Measurements from ENCODE around the gene MEFV.
A peak's percentile ranks its signal among the peaks of the same experiment; 100 is the strongest.

The MEFV gene

DNA sequence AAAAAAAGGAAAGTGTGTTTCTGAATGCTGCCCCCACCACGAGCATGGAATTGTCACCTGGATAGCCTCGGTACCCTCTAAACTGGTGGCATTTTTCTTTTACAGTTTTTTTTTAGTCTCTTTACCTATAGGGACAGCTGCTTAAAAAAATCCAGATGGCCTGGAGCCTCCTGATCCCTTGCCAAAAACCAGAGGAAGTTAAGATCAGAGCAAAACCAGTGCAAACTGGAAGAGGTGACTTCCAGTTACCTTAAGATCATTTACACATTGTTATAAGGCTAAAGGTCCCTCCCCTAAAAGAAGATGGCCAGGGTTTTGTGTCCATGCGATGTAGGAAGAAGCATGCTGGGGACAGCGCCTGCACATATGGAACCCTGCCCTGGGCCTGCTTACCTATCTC, 3.5 kb downstream of the MEFV start:
- no peak overlapping the region for H3K4me3 ChIP-seq (ENCODE audit: low read depth, low read length)
- TF ChIP-seq, protein P1, sequence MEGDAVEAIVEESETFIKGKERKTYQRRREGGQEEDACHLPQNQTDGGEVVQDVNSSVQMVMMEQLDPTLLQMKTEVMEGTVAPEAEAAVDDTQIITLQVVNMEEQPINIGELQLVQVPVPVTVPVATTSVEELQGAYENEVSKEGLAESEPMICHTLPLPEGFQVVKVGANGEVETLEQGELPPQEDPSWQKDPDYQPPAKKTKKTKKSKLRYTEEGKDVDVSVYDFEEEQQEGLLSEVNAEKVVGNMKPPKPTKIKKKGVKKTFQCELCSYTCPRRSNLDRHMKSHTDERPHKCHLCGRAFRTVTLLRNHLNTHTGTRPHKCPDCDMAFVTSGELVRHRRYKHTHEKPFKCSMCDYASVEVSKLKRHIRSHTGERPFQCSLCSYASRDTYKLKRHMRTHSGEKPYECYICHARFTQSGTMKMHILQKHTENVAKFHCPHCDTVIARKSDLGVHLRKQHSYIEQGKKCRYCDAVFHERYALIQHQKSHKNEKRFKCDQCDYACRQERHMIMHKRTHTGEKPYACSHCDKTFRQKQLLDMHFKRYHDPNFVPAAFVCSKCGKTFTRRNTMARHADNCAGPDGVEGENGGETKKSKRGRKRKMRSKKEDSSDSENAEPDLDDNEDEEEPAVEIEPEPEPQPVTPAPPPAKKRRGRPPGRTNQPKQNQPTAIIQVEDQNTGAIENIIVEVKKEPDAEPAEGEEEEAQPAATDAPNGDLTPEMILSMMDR (IDR thresholded peaks at IDR 0.05; ENCODE audit: control insufficient read depth, extremely low read depth, insufficient read depth): no peak
- peak; percentile 4 for DNase-seq (ENCODE audit: low read depth)

DNA sequence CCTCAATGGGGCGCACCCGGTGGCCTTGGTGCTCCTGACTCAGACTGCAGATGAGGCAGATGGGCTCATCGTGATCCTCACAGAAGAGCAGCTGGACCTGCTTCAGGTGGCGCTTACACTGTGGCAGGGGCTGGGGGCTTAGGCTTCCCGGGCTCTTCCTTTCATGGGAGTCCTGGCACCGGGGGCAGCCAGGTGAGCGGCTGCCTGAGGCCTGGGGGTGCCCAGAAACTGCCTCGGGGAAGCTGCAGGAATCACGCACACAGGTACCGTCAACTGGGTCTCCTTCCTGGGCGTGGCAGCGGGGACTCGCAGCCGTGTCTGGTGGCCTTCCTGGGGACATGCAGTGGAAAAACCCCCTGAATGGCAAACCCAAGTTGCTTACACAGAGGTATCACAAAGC, 7.0 kb downstream of the MEFV start:
- H3K4me3 ChIP-seq (ENCODE audit: low read depth, low read length): no peak overlapping the region
- no peak for DNase-seq (ENCODE audit: low read depth)
- TF ChIP-seq, protein P1 (IDR thresholded peaks at IDR 0.05; ENCODE audit: control insufficient read depth, extremely low read depth, insufficient read depth): no peak

DNA sequence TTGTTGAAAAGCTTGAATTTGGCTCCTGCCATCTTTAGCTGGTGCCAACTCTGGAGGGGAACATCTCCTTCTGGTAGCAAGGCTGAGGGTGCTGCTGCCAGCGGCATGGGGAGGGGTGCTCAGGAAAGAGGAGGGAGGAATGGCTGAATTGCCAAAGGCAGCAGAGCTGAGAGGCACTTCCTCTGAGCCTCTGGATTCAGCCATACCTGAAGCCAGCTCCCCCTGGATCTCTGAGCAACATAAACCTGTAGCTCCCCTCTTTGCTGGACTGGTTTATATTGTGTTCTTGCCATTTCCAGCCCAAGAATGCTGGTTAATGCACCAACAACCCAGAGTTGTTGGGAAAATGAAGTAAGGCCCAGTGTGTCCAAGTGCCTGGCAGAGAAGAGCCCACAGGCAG, 7.4 kb downstream of the MEFV start:
- no peak for DNase-seq (ENCODE audit: low read depth)
- H3K4me3 ChIP-seq (ENCODE audit: low read depth, low read length): no peak overlapping the region
- TF ChIP-seq, protein P1 (IDR thresholded peaks at IDR 0.05; ENCODE audit: control insufficient read depth, extremely low read depth, insufficient read depth): no peak

DNA sequence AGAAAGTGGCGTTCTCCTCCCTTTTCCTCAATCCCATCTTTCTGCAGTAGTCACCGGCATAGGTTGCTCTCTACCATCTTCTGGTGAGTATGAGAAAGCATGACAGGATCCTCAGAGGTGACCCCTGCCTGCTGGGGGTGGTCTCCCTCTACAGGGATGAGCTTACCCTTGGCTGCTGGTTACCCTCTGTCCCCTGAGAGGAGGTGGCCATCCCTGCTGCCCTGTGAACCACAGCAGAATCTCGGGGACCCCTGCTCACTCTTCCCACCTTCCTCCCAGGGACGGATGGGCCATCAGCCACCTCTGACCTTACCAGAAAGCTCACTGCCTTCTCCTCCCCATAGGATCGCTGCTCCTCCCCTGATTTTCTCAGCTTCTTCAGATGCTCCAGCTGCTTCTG, 7.8 kb downstream of the MEFV start:
- no peak for DNase-seq (ENCODE audit: low read depth)
- TF ChIP-seq, protein P1 (IDR thresholded peaks at IDR 0.05; ENCODE audit: control insufficient read depth, extremely low read depth, insufficient read depth): no peak
- no peak overlapping the region for H3K4me3 ChIP-seq (ENCODE audit: low read depth, low read length)

DNA sequence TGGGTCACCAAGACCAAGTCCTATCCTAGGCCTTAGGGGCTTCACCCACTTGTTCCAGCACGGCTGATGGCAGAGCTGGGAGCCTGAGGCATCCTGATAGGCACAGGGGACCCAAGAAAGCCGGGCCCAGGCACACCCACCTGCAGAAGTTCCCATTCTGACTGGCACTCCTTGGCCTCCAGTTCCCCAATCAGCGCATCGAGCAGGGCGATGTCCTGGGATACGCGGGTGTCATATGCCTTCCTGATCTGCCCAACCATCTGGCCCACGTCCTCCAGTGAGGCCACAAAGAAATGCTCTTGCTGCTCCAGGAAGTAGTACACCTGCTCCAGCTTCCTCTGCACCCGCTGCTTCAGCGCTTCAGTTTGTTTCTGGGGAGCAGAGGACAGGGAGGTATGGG, 9.6 kb downstream of the MEFV start:
- no peak for DNase-seq (ENCODE audit: low read depth)
- TF ChIP-seq, protein P1 (IDR thresholded peaks at IDR 0.05; ENCODE audit: control insufficient read depth, extremely low read depth, insufficient read depth): no peak
- no peak overlapping the region for H3K4me3 ChIP-seq (ENCODE audit: low read depth, low read length)

DNA sequence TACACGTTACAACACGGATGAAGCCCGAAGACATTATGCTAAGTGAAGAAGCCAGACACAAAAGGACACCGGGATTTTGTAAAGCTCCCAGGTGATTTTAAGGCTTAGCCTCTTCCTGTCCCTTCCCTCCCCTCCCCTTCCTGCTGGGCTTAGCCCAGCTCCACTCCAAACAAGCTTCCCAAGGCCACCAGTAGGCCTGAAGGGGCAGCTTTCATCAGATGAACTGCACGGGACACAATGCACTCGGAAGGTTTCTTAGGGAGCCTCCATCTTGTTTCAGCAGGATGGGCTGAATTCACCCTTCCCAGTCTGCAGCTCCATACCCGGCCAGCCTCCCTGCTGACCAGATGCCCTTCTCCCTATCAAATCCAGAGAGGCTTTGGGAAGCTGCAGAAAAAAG, 10.4 kb downstream of the MEFV start:
- TF ChIP-seq, protein P1 (IDR thresholded peaks at IDR 0.05; ENCODE audit: control insufficient read depth, extremely low read depth, insufficient read depth): no peak
- no peak for DNase-seq (ENCODE audit: low read depth)
- H3K4me3 ChIP-seq (ENCODE audit: low read depth, low read length): no peak overlapping the region

DNA sequence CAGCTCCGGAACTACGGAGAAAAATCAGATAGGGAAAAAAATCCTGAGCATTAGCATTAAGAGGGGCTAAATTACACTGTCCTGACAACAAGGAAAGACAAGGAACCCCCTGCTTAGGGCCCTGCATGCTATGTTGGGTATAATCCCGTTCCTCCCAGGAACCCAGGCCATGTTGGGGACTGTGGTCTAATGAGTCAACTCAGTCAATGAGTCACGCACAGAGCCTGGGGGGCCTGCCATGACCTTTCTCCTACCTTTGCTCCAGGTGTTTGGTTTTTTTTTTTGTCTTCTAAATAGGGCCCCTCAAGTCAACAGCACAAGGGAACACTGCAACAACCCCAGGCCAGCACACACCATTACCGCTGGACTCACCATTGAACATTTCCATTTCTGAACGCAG, 12.6 kb downstream of the MEFV start:
- DNase-seq (ENCODE audit: low read depth): no peak
- TF ChIP-seq, protein P1 (IDR thresholded peaks at IDR 0.05; ENCODE audit: control insufficient read depth, extremely low read depth, insufficient read depth): no peak
- no peak overlapping the region for H3K4me3 ChIP-seq (ENCODE audit: low read depth, low read length)
